GM21723 (cell line): Measurements from ENCODE around the gene ADGRE1.

ENCODE experiments used
- ATAC-seq: cut with Tn5 transposase; IDR thresholded peaks from one replicate; pipeline ENCODE4 v1.9.1; 2021; ENCODE audit warnings: mild to moderate bottlenecking, moderate library complexity; ENCODE audit not compliant: unreplicated experiment

The ADGRE1 gene

GRCh38 chr19:6873708-6874431, 13.5 kb upstream of the ADGRE1 start:
- ATAC-seq = no peak

- ATAC-seq = no peak
Measured at GRCh38 chr19:6875218-6875617, 12.2 kb upstream of the ADGRE1 start.

- ATAC-seq = no peak
Measured at GRCh38 chr19:6876748-6877147, 10.6 kb upstream of the ADGRE1 start.

GRCh38 chr19:6877766-6878165, 9.6 kb upstream of the ADGRE1 start:
- no peak for ATAC-seq

- no peak for ATAC-seq
Measured at GRCh38 chr19:6886277-6886897, 992 bp upstream of the ADGRE1 start.

GRCh38 chr19:6888967-6889366, 1.6 kb downstream of the ADGRE1 start:
- ATAC-seq = no peak

- ATAC-seq = no peak
Measured at GRCh38 chr19:6890401-6890913, 3.1 kb downstream of the ADGRE1 start.

GRCh38 chr19:6890938-6891337, 3.6 kb downstream of the ADGRE1 start:
- no peak for ATAC-seq

- no peak for ATAC-seq
Measured at GRCh38 chr19:6891761-6892385, 4.5 kb downstream of the ADGRE1 start.

- no peak for ATAC-seq
Measured at GRCh38 chr19:6894313-6894712, 6.9 kb downstream of the ADGRE1 start.

GRCh38 chr19:6903446-6903845, 16.1 kb downstream of the ADGRE1 start:
- ATAC-seq = no peak

- no peak for ATAC-seq
Measured at GRCh38 chr19:6906559-6907060, 19.2 kb downstream of the ADGRE1 start.

GRCh38 chr19:6911523-6911922, 24.1 kb downstream of the ADGRE1 start:
- ATAC-seq = no peak

GRCh38 chr19:6914321-6914720, 26.9 kb downstream of the ADGRE1 start:
- ATAC-seq = no peak

GRCh38 chr19:6916952-6917351, 29.6 kb downstream of the ADGRE1 start:
- ATAC-seq = no peak

- no peak for ATAC-seq
Measured at GRCh38 chr19:6925386-6925785, 38.0 kb downstream of the ADGRE1 start.

GRCh38 chr19:6925801-6926751, 38.7 kb downstream of the ADGRE1 start:
- ATAC-seq = no peak

GRCh38 chr19:6930190-6930589, 42.8 kb downstream of the ADGRE1 start:
- no peak for ATAC-seq

GRCh38 chr19:6935069-6935468, 47.7 kb downstream of the ADGRE1 start:
- ATAC-seq = no peak

- no peak for ATAC-seq
Measured at GRCh38 chr19:6935618-6936017, 48.2 kb downstream of the ADGRE1 start.

GRCh38 chr19:6945733-6946132, 58.4 kb downstream of the ADGRE1 start:
- no peak for ATAC-seq
